Neural cell (in vitro differentiated cells): ENCODE measurements around the gene C1QTNF8. TPM values are rescaled to one million over a fixed set of nuclear protein-coding genes. Genes with fewer than 3 reads are reported as not detected.

ENCODE experiments used
- H2AFZ ChIP-seq: fragments of 200-600, 300-800 bp; sonication (generic), shearing (Covaris generic); 2 replicates; pipeline ENCODE4 v1.6.0; 2014; ENCODE audit warnings: low read depth, mild to moderate bottlenecking, antibody characterized with exemption, low read length, moderate library complexity
- H3F3A ChIP-seq: fragments of 200-600 bp; shearing (Covaris generic); 2 replicates; pipeline ENCODE4 v1.6.1; 2016; ENCODE audit warnings: mild to moderate bottlenecking, moderate library complexity, mixed read lengths, antibody characterized with exemption, low read length; ENCODE audit not compliant: insufficient read depth, poor library complexity, severe bottlenecking
- H3K27ac ChIP-seq: fragments of 200-600, 300-800 bp; sonication (generic), shearing (Covaris generic); 2 replicates; pipeline ENCODE4 v1.5.1; 2014; ENCODE audit warnings: mild to moderate bottlenecking, low read length, moderate library complexity
- H3K27me3 ChIP-seq: fragments of 300-800, 200-600 bp; sonication (generic), shearing (Covaris generic); 2 replicates; pipeline ENCODE4 v1.6.0; 2014; ENCODE audit warnings: mild to moderate bottlenecking, low read depth, low read length, moderate library complexity; ENCODE audit not compliant: insufficient read depth
- H3K36me3 ChIP-seq: fragments of 300-800, 200-600 bp; sonication (generic), shearing (Covaris generic); 2 replicates; pipeline ENCODE4 v1.5.1; 2014; ENCODE audit warnings: mild to moderate bottlenecking, antibody characterized with exemption, low read length, moderate library complexity; ENCODE audit not compliant: insufficient read depth
- H3K4me2 ChIP-seq: fragments of 300-800, 200-600 bp; sonication (generic), shearing (Covaris generic); 2 replicates; pipeline ENCODE4 v1.6.0; 2014; ENCODE audit warnings: mild to moderate bottlenecking, low read length
- H3K4me3 ChIP-seq: fragments of 300-800, 200-600 bp; sonication (generic), shearing (Covaris generic); 2 replicates; pipeline ENCODE4 v1.5.1; 2014; ENCODE audit warnings: mild to moderate bottlenecking, low read length, moderate library complexity
- H3K79me2 ChIP-seq: fragments of 200-600 bp; shearing (Covaris generic); replicated peaks from 2 replicates; pipeline ENCODE4 v1.6.0; 2014; ENCODE audit warnings: mild to moderate bottlenecking, low read length, moderate library complexity; ENCODE audit not compliant: insufficient read depth
- H3K9ac ChIP-seq: fragments of 300-800, 200-600 bp; sonication (generic), shearing (Covaris generic); 2 replicates; pipeline ENCODE4 v1.6.1; 2016; ENCODE audit warnings: mild to moderate bottlenecking, low read length, mixed read lengths
- H3K9me2 ChIP-seq: fragments of 200-600 bp; shearing (Covaris generic); 2 replicates; pipeline ENCODE4 v1.6.1; 2016; ENCODE audit warnings: mild to moderate bottlenecking, low read length, mixed read lengths; ENCODE audit not compliant: insufficient read depth
- H3K9me3 ChIP-seq: fragments of 200-600, 300-800 bp; sonication (generic), shearing (Covaris generic); 2 replicates; pipeline ENCODE4 v1.6.1; 2016; ENCODE audit warnings: mild to moderate bottlenecking, mixed run types, low read length, moderate library complexity, mixed read lengths
- H4K20me1 ChIP-seq: fragments of 200-600 bp; shearing (Covaris generic); 2 replicates; pipeline ENCODE4 v1.6.1; 2016; ENCODE audit warnings: mild to moderate bottlenecking, mixed run types; ENCODE audit not compliant: insufficient read depth
- EP300 ChIP-seq: fragments of 450-650 bp; conservative IDR thresholded peaks from 2 replicates; pipeline ENCODE4 v1.6.1; 2014; ENCODE audit warnings: antibody characterized with exemption, mild to moderate bottlenecking, moderate library complexity; ENCODE audit not compliant: poor library complexity, severe bottlenecking
- EZH2 ChIP-seq: fragments of 200-600, 300-800 bp; shearing (Covaris generic), sonication (generic); IDR thresholded peaks from 2 replicates; pipeline ENCODE4 v1.6.1; 2014; ENCODE audit warnings: antibody characterized with exemption, low read length, borderline replicate concordance, mild to moderate bottlenecking; ENCODE audit not compliant: insufficient read depth, poor library complexity, severe bottlenecking
- MXI1 ChIP-seq: fragments of 450-650 bp; conservative IDR thresholded peaks from 2 replicates; pipeline ENCODE4 v1.6.1; 2014; ENCODE audit warnings: antibody characterized with exemption, mild to moderate bottlenecking; ENCODE audit not compliant: poor library complexity, severe bottlenecking
- POLR2AphosphoS5 ChIP-seq: IDR thresholded peaks from 2 replicates; pipeline ENCODE4 v1.6.1; 2012
- RAD21 ChIP-seq: fragments of 450-650 bp; conservative IDR thresholded peaks from 2 replicates; pipeline ENCODE4 v1.6.1; 2014; ENCODE audit warnings: antibody characterized with exemption, mild to moderate bottlenecking, moderate library complexity
- REST ChIP-seq: IDR thresholded peaks from 2 replicates; pipeline ENCODE4 v1.6.1; 2012; ENCODE audit warnings: borderline replicate concordance
- SMC3 ChIP-seq: fragments of 450-650 bp; conservative IDR thresholded peaks from 2 replicates; pipeline ENCODE4 v1.6.1; 2014; ENCODE audit warnings: antibody characterized with exemption, mild to moderate bottlenecking, moderate library complexity; ENCODE audit not compliant: poor library complexity
- polyA plus RNA-seq: library from polyadenylated mRNA; depleted of rRNA; stranded (reverse); fragments of >200 nt; gene quantifications from 2 replicates; pipeline ENCODE4 v1.2.3, GENCODE V29; 2014

The C1QTNF8 gene
- polyA plus RNA-seq, 1 donor from 2014 or later, result 0.79 TPM

GRCh38 chr16:1052721-1053120 lies 43.3 kb downstream of the C1QTNF8 start:
- Histone ChIP-seq H3K9ac (no peak overlapping the region), H3K9me3 (no peaks in the 10 kb centered on the region), H4K20me1 (no peaks in the 10 kb centered on the region), H3K4me2 (no peak overlapping the region), H3K36me3 (no peaks in the 10 kb centered on the region), H3F3A (no peaks in the 10 kb centered on the region), H3K4me3 (no peak overlapping the region), H3K9me2 (no peaks in the 10 kb centered on the region), H3K79me2 (no peaks in the 10 kb centered on the region), H3K27me3 (no peaks in the 10 kb centered on the region), H2AFZ (no peak overlapping the region), H3K27ac (no peak overlapping the region)
- no peak for TF ChIP-seq RAD21
- no peak for TF ChIP-seq EZH2
- no peak for TF ChIP-seq SMC3
- no peak for TF ChIP-seq REST
- no peak for TF ChIP-seq POLR2AphosphoS5

GRCh38 chr16:1051446-1051845 lies 44.6 kb downstream of the C1QTNF8 start:
- H3K9me3 ChIP-seq, result no peaks in the 10 kb centered on the region
- no peaks in the 10 kb centered on the region for H3F3A ChIP-seq
- H3K4me3 ChIP-seq, result no peak overlapping the region
- H3K9me2 ChIP-seq, result no peaks in the 10 kb centered on the region
- no peak for TF ChIP-seq REST
- TF ChIP-seq RAD21, result no peak
- no peak for TF ChIP-seq POLR2AphosphoS5
- TF ChIP-seq EZH2, result no peak
- TF ChIP-seq EP300, result no peak
- TF ChIP-seq MXI1, result no peak
- no peak for TF ChIP-seq SMC3
- no peaks in the 10 kb centered on the region for H3K79me2 ChIP-seq
- no peaks in the 10 kb centered on the region for H3K27me3 ChIP-seq
- H3K9ac ChIP-seq, result no peak overlapping the region
- no peaks in the 10 kb centered on the region for H3K36me3 ChIP-seq
- H4K20me1 ChIP-seq, result no peaks in the 10 kb centered on the region
- H3K4me2 ChIP-seq, result no peak overlapping the region
- no peak overlapping the region for H2AFZ ChIP-seq
- no peak overlapping the region for H3K27ac ChIP-seq
